Head of caudate nucleus (tissue), 42 donors: ENCODE results near the gene PLXNA1.

Experiments used
- DNase-seq, 42 donors: peaks; one replicate each; pipeline versions ENCODE4 v3.0.0 to v3.0.0-alpha.2; 2020 to 2021; ENCODE audit warnings: mixed read lengths in 7 of 42
- intact Hi-C: fragments of 100-400 bp; cut with DNase I; formaldehyde crosslinking; loops from one replicate; pipeline ENCODE4 v1.15.0; 2022

Gene PLXNA1

GRCh38 chr3:126951561-126951960 is 31.4 kb upstream of the PLXNA1 start:
- DNase-seq, result no peak
- intact Hi-C loops, result no loop called here

GRCh38 chr3:126952261-126952982 is 30.5 kb upstream of the PLXNA1 start:
- intact Hi-C loops, result no loop called here
- DNase-seq, result no peak

GRCh38 chr3:126952983-126953660 is 29.8 kb upstream of the PLXNA1 start:
- DNase-seq, result no peak
- intact Hi-C loops, result no loop called here

- no peak for DNase-seq
- intact Hi-C loops, result no loop called here
These were observed 28.6 kb upstream of the PLXNA1 start for GRCh38 chr3:126954141-126954842.

- DNase-seq, result no peak
These were observed 27.7 kb upstream of the PLXNA1 start for GRCh38 chr3:126955004-126955790.

GRCh38 chr3:126956361-126956760 is 26.6 kb upstream of the PLXNA1 start:
- intact Hi-C loops, result no loop called here
- DNase-seq, result no peak

More at GRCh38 chr3:126955004-126955790, 27.7 kb upstream of the PLXNA1 start:
- intact Hi-C loops, result no loop called here

GRCh38 chr3:126956866-126957650 is 25.9 kb upstream of the PLXNA1 start:
- intact Hi-C loops, result no loop called here
- no peak for DNase-seq

GRCh38 chr3:126957776-126958637 is 24.9 kb upstream of the PLXNA1 start:
- no peak for DNase-seq
- intact Hi-C loops, result no loop called here

- DNase-seq, result no peak
- intact Hi-C loops, result no loop called here
These were observed 24.3 kb upstream of the PLXNA1 start for GRCh38 chr3:126958638-126959085.

- DNase-seq, result no peak
- intact Hi-C loops, result no loop called here
These were observed 23.6 kb upstream of the PLXNA1 start for GRCh38 chr3:126959136-126959920.

GRCh38 chr3:126959921-126960603 is 22.9 kb upstream of the PLXNA1 start:
- intact Hi-C loops, result no loop called here
- peak in 27 of 42 donors; percentile 12 to 73 (median 50) for DNase-seq

- intact Hi-C loops, result no loop called here
- peak in 17 of 42 donors; percentile 12 to 62 (median 32) for DNase-seq
These were observed 22.3 kb upstream of the PLXNA1 start for GRCh38 chr3:126960604-126960995.

- DNase-seq, result peak in 2 of 42 donors; percentile 33 to 43
- intact Hi-C loops, result no loop called here
These were observed 21.6 kb upstream of the PLXNA1 start for GRCh38 chr3:126961191-126961790.

- no peak for DNase-seq
These were observed 21.0 kb upstream of the PLXNA1 start for GRCh38 chr3:126961791-126962461.

GRCh38 chr3:126962756-126963155 is 20.2 kb upstream of the PLXNA1 start:
- intact Hi-C loops, result no loop called here
- no peak for DNase-seq

More at GRCh38 chr3:126961791-126962461, 21.0 kb upstream of the PLXNA1 start:
- intact Hi-C loops, result no loop called here
